ENCODE data around the gene C1orf122. TPM values are rescaled to one million over a fixed set of nuclear protein-coding genes. Genes with fewer than 3 reads are reported as not detected.

C1orf122 gene
- total RNA-seq, 1 donor from 2014 or later, result 284 TPM

DNA sequence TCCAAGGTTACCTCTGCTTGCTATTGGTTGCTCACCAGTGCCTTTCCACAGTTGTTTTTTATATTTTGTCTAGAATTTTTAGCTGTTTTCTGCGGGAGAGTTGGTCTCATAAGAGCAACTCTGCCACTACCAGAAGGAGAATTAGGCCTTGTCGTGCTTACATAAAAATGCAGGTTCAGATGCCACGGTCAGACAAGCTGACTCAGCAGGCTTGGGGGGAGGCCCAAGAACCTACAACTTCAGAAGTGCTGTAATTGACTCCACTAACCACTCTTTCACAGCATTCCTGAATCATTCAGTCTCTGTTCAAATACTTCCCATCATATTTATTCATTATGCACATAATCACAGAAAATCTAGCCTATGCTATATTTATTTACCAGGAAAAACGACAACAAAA, 23.5 kb downstream of the C1orf122 start:
- Histone ChIP-seq H3K27me3 (no peaks in the 10 kb centered on the region), H3K9me3 (no peaks in the 10 kb centered on the region), H3K4me1 (no peaks in the 10 kb centered on the region), H3K27ac (no peak overlapping the region), H3K4me3 (no peak overlapping the region), H3K36me3 (peaks cover 69 to 74% of the 10 kb centered on the region in 2 donors)
- no peak for DNase-seq (ENCODE audit: low spot score in 2 of 2)
- intact Hi-C loops (cut with DNase I), result no loop called here
- TF ChIP-seq, protein P1, sequence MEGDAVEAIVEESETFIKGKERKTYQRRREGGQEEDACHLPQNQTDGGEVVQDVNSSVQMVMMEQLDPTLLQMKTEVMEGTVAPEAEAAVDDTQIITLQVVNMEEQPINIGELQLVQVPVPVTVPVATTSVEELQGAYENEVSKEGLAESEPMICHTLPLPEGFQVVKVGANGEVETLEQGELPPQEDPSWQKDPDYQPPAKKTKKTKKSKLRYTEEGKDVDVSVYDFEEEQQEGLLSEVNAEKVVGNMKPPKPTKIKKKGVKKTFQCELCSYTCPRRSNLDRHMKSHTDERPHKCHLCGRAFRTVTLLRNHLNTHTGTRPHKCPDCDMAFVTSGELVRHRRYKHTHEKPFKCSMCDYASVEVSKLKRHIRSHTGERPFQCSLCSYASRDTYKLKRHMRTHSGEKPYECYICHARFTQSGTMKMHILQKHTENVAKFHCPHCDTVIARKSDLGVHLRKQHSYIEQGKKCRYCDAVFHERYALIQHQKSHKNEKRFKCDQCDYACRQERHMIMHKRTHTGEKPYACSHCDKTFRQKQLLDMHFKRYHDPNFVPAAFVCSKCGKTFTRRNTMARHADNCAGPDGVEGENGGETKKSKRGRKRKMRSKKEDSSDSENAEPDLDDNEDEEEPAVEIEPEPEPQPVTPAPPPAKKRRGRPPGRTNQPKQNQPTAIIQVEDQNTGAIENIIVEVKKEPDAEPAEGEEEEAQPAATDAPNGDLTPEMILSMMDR (IDR thresholded peaks at IDR 0.05), result no peak

DNA sequence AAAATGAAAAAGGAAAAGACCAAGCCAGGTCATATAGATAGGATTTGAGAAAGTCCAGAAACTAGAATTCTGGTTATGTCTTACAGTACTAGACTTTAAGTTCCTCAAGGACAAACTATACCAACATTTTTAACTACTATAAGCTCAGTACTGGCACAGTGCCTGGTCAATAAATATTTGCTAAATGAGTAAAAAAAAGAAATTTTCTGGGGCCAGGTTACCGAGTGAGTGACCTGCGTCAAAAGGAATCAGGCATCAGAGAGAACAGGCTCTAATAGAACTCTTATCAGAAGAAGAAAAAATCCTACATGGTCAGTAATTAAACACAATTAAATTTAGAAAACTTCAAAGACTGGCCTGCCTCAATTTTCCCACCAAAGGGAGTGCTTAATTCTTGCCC, 24.2 kb downstream of the C1orf122 start:
- TF ChIP-seq, protein P1 (IDR thresholded peaks at IDR 0.05), result no peak
- H3K27ac ChIP-seq, result no peak overlapping the region
- no peak for DNase-seq (ENCODE audit: low spot score in 2 of 2)
- H3K9me3 ChIP-seq, result no peaks in the 10 kb centered on the region
- no peak overlapping the region for H3K4me3 ChIP-seq
- intact Hi-C loops (cut with DNase I), result no loop called here
- H3K36me3 ChIP-seq, result peaks cover 64 to 80% of the 10 kb centered on the region in 2 donors
- H3K4me1 ChIP-seq, result no peaks in the 10 kb centered on the region
- H3K27me3 ChIP-seq, result no peaks in the 10 kb centered on the region

DNA sequence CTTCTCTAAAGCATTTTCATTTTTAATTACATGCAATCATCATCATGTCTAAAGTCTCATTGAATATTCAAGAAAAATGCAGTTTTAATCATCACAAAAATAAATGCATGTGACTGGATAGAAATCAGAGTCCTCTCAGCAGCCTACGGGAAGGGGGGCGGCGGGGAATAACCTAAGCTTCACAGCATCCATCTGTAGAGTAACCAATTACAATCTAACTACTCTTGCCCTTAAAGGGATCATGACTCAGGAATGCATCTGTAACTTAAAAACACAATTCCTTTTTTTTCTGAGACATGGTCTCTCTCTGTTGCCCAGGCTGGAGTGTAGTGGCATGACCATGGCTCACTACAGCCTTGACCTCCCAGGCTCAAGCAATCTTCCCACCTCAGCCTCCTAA, 29.2 kb downstream of the C1orf122 start:
- H3K4me1 ChIP-seq, result no peaks in the 10 kb centered on the region
- H3K9me3 ChIP-seq, result no peaks in the 10 kb centered on the region
- H3K27me3 ChIP-seq, result no peaks in the 10 kb centered on the region
- intact Hi-C loops (cut with DNase I), result no loop called here
- DNase-seq (ENCODE audit: low spot score in 2 of 2), result no peak
- no peak overlapping the region for H3K27ac ChIP-seq
- TF ChIP-seq, protein P1 (IDR thresholded peaks at IDR 0.05), result no peak
- no peak overlapping the region for H3K4me3 ChIP-seq
- H3K36me3 ChIP-seq, result peaks cover 57 to 81% of the 10 kb centered on the region in 2 donors

DNA sequence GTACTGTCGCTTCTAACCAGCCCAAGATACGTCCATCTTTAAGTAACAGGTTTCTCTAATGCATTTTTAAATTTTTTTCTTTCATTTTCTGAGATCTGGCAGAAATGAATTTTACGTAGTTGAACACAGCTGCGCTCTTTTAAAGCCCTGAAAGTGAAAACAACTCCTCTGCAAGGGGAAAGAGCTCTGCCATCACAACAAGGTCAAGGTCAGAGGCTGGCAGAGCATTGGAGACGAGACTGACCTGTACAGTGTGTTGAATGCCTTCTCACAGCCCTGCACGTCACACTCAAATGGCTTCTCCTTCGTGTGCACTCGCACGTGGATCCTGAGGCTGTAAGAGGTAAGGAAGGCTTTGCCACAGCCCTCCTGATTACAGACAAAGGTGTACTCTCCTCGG, 32.1 kb downstream of the C1orf122 start:
- DNase-seq (ENCODE audit: low spot score in 2 of 2), result no peak
- intact Hi-C loops (cut with DNase I), result no loop called here
- H3K27ac ChIP-seq, result no peak overlapping the region
- H3K36me3 ChIP-seq, result peaks cover 34 to 55% of the 10 kb centered on the region in 2 donors
- no peaks in the 10 kb centered on the region for H3K9me3 ChIP-seq
- H3K4me3 ChIP-seq, result no peak overlapping the region
- TF ChIP-seq, protein P1 (IDR thresholded peaks at IDR 0.05), result no peak
- H3K27me3 ChIP-seq, result no peaks in the 10 kb centered on the region
- no peaks in the 10 kb centered on the region for H3K4me1 ChIP-seq

DNA sequence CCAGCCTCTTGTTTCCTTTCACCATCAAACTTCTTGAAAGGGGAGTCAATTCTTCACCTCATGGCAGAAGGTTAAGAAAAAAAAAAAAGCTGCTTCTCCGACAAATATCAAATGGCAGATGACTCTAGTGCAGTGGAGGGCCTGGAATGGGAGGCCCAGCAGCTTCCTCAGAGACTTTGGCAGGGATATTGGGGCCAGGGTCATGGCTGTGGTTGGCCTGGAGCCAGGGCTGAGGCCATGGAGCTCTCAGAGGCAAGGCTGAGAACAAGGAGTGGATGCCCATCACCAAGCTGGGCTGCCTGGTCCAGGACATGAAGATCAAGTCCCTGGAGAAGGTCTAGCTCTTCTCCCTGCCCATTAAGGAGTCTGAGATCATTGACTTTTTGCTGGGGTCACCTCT, 33.1 kb downstream of the C1orf122 start:
- Histone ChIP-seq H3K36me3 (peaks cover 33 to 45% of the 10 kb centered on the region in 2 donors), H3K27ac (no peak overlapping the region), H3K4me3 (no peak overlapping the region), H3K9me3 (no peaks in the 10 kb centered on the region), H3K4me1 (no peaks in the 10 kb centered on the region), H3K27me3 (no peaks in the 10 kb centered on the region)
- intact Hi-C loops (cut with DNase I), result no loop called here
- DNase-seq (ENCODE audit: low spot score in 2 of 2), result no peak
- TF ChIP-seq, protein P1 (IDR thresholded peaks at IDR 0.05), result no peak

DNA sequence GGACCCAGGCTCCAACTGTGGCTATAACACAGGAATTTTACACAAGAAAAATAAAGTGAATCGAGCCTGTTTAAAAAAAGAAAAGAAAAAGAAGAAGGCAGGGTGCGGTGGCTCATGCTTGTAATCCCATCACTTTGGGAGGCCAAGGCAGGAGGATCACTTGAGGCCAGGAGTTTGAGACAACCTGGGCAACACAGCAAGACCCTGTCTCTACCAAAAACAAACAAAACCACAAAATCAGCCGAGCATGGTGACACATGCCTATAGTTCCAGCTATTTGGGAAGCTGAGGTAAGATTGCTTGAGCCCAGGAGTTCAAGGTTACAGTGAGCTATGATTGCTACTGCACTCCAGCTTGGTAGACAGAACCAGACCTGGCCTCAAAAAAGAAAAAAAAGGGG, 34.1 kb downstream of the C1orf122 start:
- intact Hi-C loops (cut with DNase I), result no loop called here
- no peak overlapping the region for H3K4me3 ChIP-seq

More for the DNA sequence above, 34.1 kb downstream of the C1orf122 start:
- DNase-seq (ENCODE audit: low spot score in 2 of 2), result no peak
- TF ChIP-seq, protein P1 (IDR thresholded peaks at IDR 0.05), result no peak
- Histone ChIP-seq H3K9me3 (no peaks in the 10 kb centered on the region), H3K36me3 (peaks cover 28 to 38% of the 10 kb centered on the region in 2 donors), H3K27ac (no peak overlapping the region), H3K27me3 (no peaks in the 10 kb centered on the region), H3K4me1 (no peaks in the 10 kb centered on the region)
